ENCODE measurements around the gene BAZ2B.

DNA sequence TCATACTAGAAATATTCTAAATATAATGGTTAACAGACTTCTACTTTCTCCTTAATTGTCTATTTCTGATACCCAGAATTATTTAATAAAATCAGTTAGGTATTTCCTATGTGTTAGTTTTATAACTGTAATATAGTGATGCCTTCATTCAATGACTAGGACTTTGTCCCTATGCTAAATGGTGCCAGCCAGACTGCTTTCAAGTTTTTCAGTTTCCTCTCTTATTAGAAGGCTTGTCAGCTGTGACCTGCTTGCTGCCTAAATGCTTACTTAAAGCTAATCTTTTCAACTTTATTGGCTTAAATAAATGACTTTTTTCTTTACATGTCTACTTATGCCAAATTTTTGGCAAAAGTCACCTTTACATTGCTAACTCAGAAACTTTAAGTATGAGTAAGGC is 30.7 kb downstream of the BAZ2B start:
- TF ChIP-seq CTCF (IDR thresholded peaks at IDR 0.05; ENCODE audit: insufficient read depth, low read depth, low read length): no peak
- no peak for TF ChIP-seq EZH2 (IDR thresholded peaks at IDR 0.05; ENCODE audit: insufficient read depth, low read length)

All from astrocyte (in vitro differentiated cells and primary cell).